GM19193 (cell line): ENCODE measurements around the gene DCAF10.

Experiments
- POLR2A ChIP-seq: IDR thresholded peaks from 4 replicates; pipeline ENCODE4 v1.6.1; 2011; ENCODE audit not compliant: insufficient read depth, insufficient read length; ENCODE audit errors: extremely low read depth

Gene DCAF10, protein sequence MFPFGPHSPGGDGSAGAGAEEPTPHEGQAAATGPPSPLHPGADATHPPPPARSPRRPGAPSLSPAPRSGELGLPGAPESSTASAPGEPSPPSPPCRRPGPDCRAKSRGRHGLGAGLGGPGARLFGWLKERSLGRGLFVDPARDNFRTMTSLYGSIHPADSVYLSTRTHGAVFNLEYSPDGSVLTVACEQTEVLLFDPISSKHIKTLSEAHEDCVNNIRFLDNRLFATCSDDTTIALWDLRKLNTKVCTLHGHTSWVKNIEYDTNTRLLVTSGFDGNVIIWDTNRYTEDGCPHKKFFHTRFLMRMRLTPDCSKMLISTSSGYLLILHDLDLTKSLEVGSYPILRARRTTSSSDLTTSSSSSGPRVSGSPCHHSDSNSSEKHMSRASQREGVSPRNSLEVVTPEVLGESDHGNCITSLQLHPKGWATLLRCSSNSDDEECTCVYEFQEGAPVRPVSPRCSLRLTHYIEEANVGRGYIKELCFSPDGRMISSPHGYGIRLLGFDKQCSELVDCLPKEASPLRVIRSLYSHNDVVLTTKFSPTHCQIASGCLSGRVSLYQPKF

GRCh38 chr9:37800631-37801286 is at the start of gene DCAF10:
TSS of gene DCAF10 (plus strand) at chr9:37800797. CDS start at chr9:37800867, 70 bp downstream.
- peak; percentile 79 for TF ChIP-seq POLR2A

- no peak for TF ChIP-seq POLR2A
Observed at GRCh38 chr9:37751186-37751585, 49.4 kb upstream of the DCAF10 start.

- no peak for TF ChIP-seq POLR2A
Observed at GRCh38 chr9:37752642-37753488, 47.7 kb upstream of the DCAF10 start.

- TF ChIP-seq POLR2A: peak; percentile 71
Observed at GRCh38 chr9:37753489-37754190, 47.0 kb upstream of the DCAF10 start, which contains the start of gene TRMT10B. TSS of gene TRMT10B (plus strand) at chr9:37753805. CDS start at chr9:37761932, 8,127 bp downstream.

DNA sequence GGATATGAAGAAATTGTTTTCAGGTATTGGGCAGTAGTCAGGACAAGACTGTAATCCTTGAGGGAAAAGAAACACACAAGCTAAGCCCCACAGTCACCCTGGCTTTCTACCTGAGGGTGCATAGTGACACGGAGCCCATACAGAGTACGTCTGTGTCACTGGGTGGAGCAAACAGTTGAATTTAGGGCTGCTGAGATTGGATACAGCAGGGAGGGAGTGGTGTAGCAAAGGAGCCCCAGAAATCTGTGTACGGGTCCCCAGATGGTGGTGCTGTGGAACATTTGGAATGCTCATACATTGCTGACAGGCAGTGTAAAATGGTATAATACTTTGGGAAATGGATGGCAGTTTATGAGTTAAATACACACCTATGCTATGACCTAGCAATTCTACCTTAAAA is 41.9 kb upstream of the DCAF10 start:
- TF ChIP-seq POLR2A: no peak

- no peak for TF ChIP-seq POLR2A
Observed at GRCh38 chr9:37760416-37761161, 40.0 kb upstream of the DCAF10 start.

GRCh38 chr9:37761511-37761910 is 39.1 kb upstream of the DCAF10 start:
- no peak for TF ChIP-seq POLR2A

DNA sequence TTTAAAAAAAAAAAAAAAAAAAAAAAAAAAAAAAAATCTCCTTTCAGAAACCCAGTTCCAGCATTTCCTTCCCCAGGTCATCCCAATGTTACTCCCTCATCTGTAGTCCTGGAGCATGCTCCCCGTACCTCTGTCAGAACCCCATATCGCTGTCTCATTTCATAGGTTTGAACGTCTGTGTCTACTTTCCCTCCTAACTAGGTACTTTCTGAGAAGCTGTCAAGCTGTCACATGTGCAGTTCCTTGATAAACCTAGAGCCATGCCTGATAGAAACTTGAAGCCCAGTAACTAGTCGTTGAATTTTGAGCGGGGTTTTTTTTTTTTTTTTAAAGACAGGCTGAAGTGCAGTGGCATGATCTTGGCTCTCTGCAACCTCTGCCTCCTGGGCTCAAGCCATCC is 31.3 kb upstream of the DCAF10 start:
- TF ChIP-seq POLR2A: no peak

- no peak for TF ChIP-seq POLR2A
Observed at GRCh38 chr9:37769995-37770394, 30.6 kb upstream of the DCAF10 start.

DNA sequence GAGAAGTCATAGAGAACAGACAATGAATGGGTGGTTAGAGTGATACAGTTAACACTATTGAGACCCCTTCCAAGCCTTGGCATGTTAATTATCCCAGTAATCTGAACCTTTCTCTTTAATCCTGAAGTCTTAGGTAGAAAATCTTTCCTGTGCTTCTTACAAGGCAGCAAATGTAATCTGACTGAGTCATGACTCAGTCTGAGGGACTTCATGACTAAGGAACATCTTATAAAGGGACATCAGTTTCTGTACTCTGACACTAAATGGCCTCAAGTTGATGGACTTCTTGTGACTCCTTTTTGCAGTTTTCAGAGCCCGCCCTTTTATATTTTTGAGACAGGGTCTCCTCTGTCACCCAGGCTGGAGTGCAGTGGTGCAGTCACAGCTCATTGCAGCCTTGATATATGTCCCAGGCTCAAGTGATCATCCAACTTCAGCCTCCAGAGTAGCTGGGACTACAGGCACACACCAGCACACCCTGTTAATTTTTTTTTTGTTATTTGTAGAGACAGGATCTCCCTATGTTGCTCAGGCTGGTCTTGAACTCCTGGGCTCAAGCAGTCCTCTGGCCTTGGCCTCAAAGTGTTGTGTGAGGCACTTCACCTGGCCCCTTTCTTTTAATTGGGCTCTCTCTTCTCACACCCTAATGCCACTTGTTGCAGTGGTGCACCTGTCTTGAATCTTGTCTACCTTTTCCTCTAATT is 25.2 kb upstream of the DCAF10 start:
- peak; percentile 22 for TF ChIP-seq POLR2A

- TF ChIP-seq POLR2A: no peak
Observed at GRCh38 chr9:37776328-37776727, 24.3 kb upstream of the DCAF10 start.

DNA sequence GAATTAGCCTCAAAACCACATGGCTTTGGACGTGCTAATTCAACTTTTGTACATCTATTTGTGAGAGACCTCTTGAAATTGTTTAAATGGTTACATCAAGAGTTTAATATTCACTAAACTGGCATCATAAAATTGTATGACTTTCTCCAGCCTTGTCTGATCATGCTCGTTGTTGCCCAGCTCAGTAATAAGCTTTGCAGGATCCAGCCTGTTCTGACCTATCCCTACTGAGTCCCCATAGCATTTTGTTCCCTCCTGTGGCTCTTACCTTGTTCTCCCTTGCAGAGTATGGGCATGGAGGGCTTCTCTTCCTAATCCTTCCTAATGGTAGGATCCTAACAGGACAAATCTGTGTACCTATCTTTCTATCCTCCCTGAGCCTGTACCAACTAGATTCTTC is 22.1 kb upstream of the DCAF10 start:
- TF ChIP-seq POLR2A: no peak

DNA sequence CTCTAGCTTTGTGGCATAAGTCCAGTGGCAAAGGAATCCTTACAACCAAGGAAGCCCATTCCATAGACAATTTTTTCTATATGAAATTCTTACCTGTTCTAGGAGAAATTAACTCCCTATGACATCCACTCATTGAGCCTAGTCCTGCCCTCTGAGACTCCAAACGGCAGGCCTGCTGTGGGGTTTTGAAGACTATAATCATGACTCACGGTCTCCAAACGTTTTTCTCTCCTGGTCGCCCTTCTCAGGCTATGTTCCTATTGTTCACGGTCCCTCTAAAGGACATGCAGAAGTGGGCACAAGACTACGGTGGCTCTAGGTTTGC is 16.3 kb upstream of the DCAF10 start:
- no peak for TF ChIP-seq POLR2A
